HEK293T (cell line): ENCODE results near the gene NDUFA8.

ENCODE experiments used
- ARNT ChIP-seq: fragments of 450-650 bp; IDR thresholded peaks from 2 replicates; pipeline ENCODE4 v1.6.1; 2017; ENCODE audit warnings: mild to moderate bottlenecking
- FOXA1 ChIP-seq: fragments of 450-650 bp; IDR thresholded peaks from 2 replicates; pipeline ENCODE4 v1.6.1; 2016; ENCODE audit warnings: mild to moderate bottlenecking
- FOXK2 ChIP-seq: fragments of 450-650 bp; IDR thresholded peaks from 2 replicates; pipeline ENCODE4 v1.6.1; 2016; ENCODE audit warnings: mild to moderate bottlenecking
- FOXM1 ChIP-seq: fragments of 450-650 bp; IDR thresholded peaks from 2 replicates; pipeline ENCODE4 v1.6.1; 2017; ENCODE audit warnings: mild to moderate bottlenecking, borderline replicate concordance
- LEF1 ChIP-seq: fragments of 450-650 bp; IDR thresholded peaks from 2 replicates; pipeline ENCODE4 v1.6.1; 2017; ENCODE audit warnings: mild to moderate bottlenecking, borderline replicate concordance
- PKNOX1 ChIP-seq: fragments of 450-650 bp; IDR thresholded peaks from 2 replicates; pipeline ENCODE4 v1.6.1; 2016
- SP1 ChIP-seq: fragments of 450-650 bp; IDR thresholded peaks from 2 replicates; pipeline ENCODE4 v1.6.1; 2017
- TARDBP ChIP-seq: fragments of 450-650 bp; IDR thresholded peaks from 2 replicates; pipeline ENCODE4 v1.6.1; 2016
- ZNF384 ChIP-seq: fragments of 450-650 bp; IDR thresholded peaks from 2 replicates; pipeline ENCODE4 v1.6.1; 2016

GRCh38 chr9:122119721-122120120 lies 39.9 kb downstream of the NDUFA8 start:
- TF ChIP-seq ZNF384 (no peak), FOXK2 (no peak), PKNOX1 (no peak), FOXA1 (no peak), LEF1 (no peak), SP1 (no peak), TARDBP (no peak), ARNT (no peak), FOXM1 (no peak)
